Measurements from ENCODE around the gene FEM1C. TPM values are rescaled to one million over a fixed set of nuclear protein-coding genes. Genes with fewer than 3 reads are reported as not detected.

The FEM1C gene
- total and polyA plus RNA-seq, 2 experiments from 2014 or later: 7.2 to 11.8 TPM

DNA sequence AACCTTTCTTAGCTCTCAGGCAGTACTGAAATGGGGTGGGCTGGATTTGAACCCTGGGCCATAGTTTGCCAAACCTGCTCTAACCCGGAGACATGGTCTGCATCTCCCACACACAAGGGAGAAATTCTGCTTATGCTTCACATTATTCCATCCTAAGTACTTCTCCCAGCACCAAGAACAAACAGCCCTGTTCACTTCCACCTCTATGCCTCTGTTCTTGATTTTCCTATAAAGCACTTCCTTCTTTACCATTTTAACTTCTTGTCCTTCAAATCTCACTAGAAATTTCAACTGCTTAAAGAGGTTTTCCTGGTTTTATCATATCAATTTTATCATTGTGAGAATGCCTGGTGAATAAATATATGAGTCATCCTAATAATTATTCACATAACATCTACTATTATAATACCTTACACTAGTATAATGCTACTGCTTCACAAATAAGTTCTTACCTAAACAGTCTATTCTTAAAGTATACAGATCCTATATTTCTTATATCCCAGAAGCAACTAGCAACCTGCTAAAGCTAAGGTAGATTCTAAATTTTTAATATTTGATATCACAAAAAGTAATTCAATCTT, 12.7 kb downstream of the FEM1C start:
- no peak for DNase-seq (ENCODE audit: low read depth in 1 of 2, low spot score in 1 of 2)
- Histone ChIP-seq H3K36me3 (peaks cover 7% of the 10 kb centered on the region), H3K9me3 (ENCODE audit: low read depth) (no peaks in the 10 kb centered on the region), H3K27me3 (no peaks in the 10 kb centered on the region), H3K4me1 (ENCODE audit: low read depth) (peaks cover 31% of the 10 kb centered on the region), H3K4me3 (no peak overlapping the region), H3K27ac (peak overlapping the region; percentile 1)
- TF ChIP-seq, protein P1, sequence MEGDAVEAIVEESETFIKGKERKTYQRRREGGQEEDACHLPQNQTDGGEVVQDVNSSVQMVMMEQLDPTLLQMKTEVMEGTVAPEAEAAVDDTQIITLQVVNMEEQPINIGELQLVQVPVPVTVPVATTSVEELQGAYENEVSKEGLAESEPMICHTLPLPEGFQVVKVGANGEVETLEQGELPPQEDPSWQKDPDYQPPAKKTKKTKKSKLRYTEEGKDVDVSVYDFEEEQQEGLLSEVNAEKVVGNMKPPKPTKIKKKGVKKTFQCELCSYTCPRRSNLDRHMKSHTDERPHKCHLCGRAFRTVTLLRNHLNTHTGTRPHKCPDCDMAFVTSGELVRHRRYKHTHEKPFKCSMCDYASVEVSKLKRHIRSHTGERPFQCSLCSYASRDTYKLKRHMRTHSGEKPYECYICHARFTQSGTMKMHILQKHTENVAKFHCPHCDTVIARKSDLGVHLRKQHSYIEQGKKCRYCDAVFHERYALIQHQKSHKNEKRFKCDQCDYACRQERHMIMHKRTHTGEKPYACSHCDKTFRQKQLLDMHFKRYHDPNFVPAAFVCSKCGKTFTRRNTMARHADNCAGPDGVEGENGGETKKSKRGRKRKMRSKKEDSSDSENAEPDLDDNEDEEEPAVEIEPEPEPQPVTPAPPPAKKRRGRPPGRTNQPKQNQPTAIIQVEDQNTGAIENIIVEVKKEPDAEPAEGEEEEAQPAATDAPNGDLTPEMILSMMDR (IDR thresholded peaks at IDR 0.05; ENCODE audit: low read depth, low read length): no peak

DNA sequence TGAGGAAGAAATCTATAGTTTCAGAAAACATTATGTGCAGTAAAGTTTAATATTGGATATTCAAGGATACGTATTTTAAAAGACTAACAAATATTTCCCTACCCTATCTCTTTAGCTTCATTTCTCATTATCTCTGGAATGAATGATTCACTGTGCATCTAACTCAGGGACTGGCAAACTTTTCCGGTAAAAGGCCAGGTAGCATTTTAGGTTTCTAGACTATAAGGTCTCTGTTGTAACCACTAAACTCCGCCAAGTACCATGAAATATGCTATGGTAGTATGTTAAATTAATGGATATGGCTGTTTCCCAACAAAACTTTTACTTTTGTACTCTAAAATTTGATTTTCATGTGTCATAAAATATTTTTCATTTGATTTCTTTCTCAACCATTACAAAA, 13.2 kb downstream of the FEM1C start:
- DNase-seq (ENCODE audit: low read depth in 1 of 2, low spot score in 1 of 2): no peak
- Histone ChIP-seq H3K36me3 (peaks cover 7% of the 10 kb centered on the region), H3K4me3 (no peak overlapping the region), H3K9me3 (ENCODE audit: low read depth) (no peaks in the 10 kb centered on the region), H3K27ac (no peak overlapping the region), H3K4me1 (ENCODE audit: low read depth) (peaks cover 31% of the 10 kb centered on the region), H3K27me3 (no peaks in the 10 kb centered on the region)
- TF ChIP-seq, protein P1 (IDR thresholded peaks at IDR 0.05; ENCODE audit: low read depth, low read length): no peak

DNA sequence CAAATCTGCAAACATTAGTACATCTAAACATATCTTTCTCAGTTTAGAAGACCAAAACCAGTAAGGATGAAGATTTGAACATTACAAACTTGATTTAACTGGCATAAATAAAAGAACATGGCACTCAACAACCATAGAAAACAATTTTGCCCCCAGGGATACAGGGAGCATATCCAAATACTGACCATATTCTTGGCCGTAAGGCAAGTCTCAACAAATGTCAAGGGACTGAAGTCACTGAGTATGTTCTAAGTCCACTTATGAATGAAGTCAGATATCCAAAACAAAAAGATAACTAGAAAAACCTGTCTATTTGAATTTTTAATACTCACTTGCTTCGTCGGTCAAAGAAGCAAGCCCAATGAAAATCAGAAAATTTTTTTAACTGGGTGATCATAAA, 14.1 kb downstream of the FEM1C start:
- peak in 1 of 2 donors; percentile 28 for DNase-seq (ENCODE audit: low read depth in 1 of 2, low spot score in 1 of 2)
- H3K36me3 ChIP-seq: peaks cover 8% of the 10 kb centered on the region
- H3K4me3 ChIP-seq: no peak overlapping the region
- TF ChIP-seq, protein P1 (IDR thresholded peaks at IDR 0.05; ENCODE audit: low read depth, low read length): no peak
- no peak overlapping the region for H3K27ac ChIP-seq
- H3K4me1 ChIP-seq (ENCODE audit: low read depth): peaks cover 31% of the 10 kb centered on the region
- no peaks in the 10 kb centered on the region for H3K27me3 ChIP-seq
- no peaks in the 10 kb centered on the region for H3K9me3 ChIP-seq (ENCODE audit: low read depth)

DNA sequence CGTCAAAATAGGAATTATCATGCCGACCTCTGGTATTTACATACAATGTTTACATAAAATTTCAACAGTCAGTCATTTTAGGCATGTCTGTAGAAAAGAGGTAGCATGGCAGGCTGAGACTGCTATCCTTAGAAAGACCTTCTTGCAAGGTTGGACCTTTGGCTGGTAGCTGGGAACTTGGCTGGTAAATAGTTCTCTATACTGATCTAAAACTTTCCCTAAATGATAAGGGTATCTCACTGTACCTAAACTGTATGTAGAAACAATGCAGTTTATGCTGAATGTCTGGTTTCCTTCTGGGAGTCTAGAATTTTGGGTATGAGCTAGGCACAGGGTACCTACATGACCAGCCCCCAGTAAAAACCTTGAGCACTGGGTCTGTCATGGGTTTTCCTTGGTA, 18.0 kb downstream of the FEM1C start:
- Histone ChIP-seq H3K9me3 (ENCODE audit: low read depth) (no peaks in the 10 kb centered on the region), H3K27ac (no peak overlapping the region), H3K4me3 (no peak overlapping the region), H3K36me3 (peaks cover 26% of the 10 kb centered on the region), H3K27me3 (no peaks in the 10 kb centered on the region), H3K4me1 (ENCODE audit: low read depth) (peaks cover 31% of the 10 kb centered on the region)
- no peak for DNase-seq (ENCODE audit: low read depth in 1 of 2, low spot score in 1 of 2)
- TF ChIP-seq, protein P1 (IDR thresholded peaks at IDR 0.05; ENCODE audit: low read depth, low read length): no peak

DNA sequence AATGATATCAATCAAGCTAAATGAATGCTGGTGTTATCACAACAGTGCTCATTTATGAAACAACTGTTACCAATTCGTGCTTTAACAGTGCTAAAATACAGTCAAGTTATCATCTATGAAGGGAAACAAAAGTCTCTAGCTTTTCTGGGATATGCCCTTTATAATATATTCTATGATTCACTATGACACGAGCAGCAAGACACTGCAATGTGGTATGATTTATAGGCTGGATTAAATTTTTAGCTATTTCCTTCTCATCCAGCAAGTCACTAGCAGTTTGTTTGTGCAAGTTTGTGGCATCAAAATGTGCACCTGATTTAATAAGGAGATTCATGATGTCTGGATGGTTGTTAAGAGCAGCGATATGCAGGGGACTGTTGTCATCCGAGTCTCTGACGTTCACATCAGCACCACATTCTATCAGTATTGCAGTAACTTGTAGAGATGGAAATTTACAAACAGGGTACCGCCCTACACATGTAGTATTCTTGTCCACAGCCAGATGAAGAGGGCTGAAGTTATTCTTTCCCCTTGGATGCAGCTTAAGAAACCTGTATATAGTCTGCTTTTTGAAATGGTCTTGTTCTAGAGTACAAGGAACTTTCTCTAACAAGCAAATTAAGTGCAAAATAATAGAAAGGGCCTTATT, 20.3 kb downstream of the FEM1C start:
- DNase-seq (ENCODE audit: low read depth in 1 of 2, low spot score in 1 of 2): no peak

More for the DNA sequence above, 20.3 kb downstream of the FEM1C start:
- no peak overlapping the region for H3K4me3 ChIP-seq
- TF ChIP-seq, protein P1 (IDR thresholded peaks at IDR 0.05; ENCODE audit: low read depth, low read length): no peak
- peaks cover 14% of the 10 kb centered on the region for H3K4me1 ChIP-seq (ENCODE audit: low read depth)
- H3K27me3 ChIP-seq: no peaks in the 10 kb centered on the region
- H3K27ac ChIP-seq: no peak overlapping the region
- H3K36me3 ChIP-seq: peaks cover 30% of the 10 kb centered on the region
- H3K9me3 ChIP-seq (ENCODE audit: low read depth): no peaks in the 10 kb centered on the region

Data from cardiac muscle cell (in vitro differentiated cells and primary cell).